Testis (tissue), 3 donors: ENCODE measurements around the gene S100B. TPM values are rescaled to one million over a fixed set of nuclear protein-coding genes. Genes with fewer than 3 reads are reported as not detected.
"Not testable (repeated sequence)": the region's sequence is repeated elsewhere in the genome, so short reads cannot be mapped to it uniquely, and the experiment has no call there.

Experiments used
- DNase-seq: peaks from one replicate; pipeline ENCODE4 v3.0.0-alpha.2; 2019
- H3K27ac ChIP-seq, 2 donors: fragments of 200-600 bp; sonication (generic); one replicate each; pipeline ENCODE4 v1.5.1; 2019
- H3K27me3 ChIP-seq: fragments of 200-600 bp; sonication (generic); one replicate; pipeline ENCODE4 v1.5.1; 2019
- H3K36me3 ChIP-seq: fragments of 200-600 bp; sonication (generic); one replicate; pipeline ENCODE4 v1.5.1; 2017; ENCODE audit warnings: low read depth; ENCODE audit errors: missing control alignments
- H3K4me1 ChIP-seq: fragments of 200-600 bp; sonication (generic); one replicate; pipeline ENCODE4 v1.5.1; 2019
- H3K4me3 ChIP-seq, 2 donors: fragments of 200-600 bp; sonication (generic); one replicate each; pipeline ENCODE4 v1.5.1; 2017 to 2019
- H3K9me3 ChIP-seq: fragments of 200-600 bp; sonication (generic); one replicate; pipeline ENCODE4 v1.5.1; 2017
- CTCF ChIP-seq, 3 experiments: fragments of 450-650 bp in 2 of 3; fragments of 200-600 bp in 1 of 3; sonication (generic) in 1 of 3; IDR thresholded peaks; one replicate each; pipeline ENCODE4 v1.5.1; 2016 to 2019; ENCODE audit warnings: antibody characterized with exemption in 3 of 3, mild to moderate bottlenecking in 2 of 3, moderate library complexity in 1 of 3
- POLR2A ChIP-seq: fragments of 450-650 bp; IDR thresholded peaks from one replicate; pipeline ENCODE4 v1.6.1; 2017; ENCODE audit warnings: antibody characterized with exemption, mild to moderate bottlenecking, moderate library complexity
- WGBS, 2 donors: methylation state at CpG; one replicate each; pipeline ENCODE4 v1.1.5; 2018; 5-methylcytosine and 5-hydroxymethylcytosine counted together
- intact Hi-C: fragments of 100-400 bp; cut with DNase I; formaldehyde crosslinking; loops from one replicate; pipeline ENCODE4 v1.15.1; 2023; ENCODE audit warnings: low total_unique reads
- polyA plus RNA-seq: library from polyadenylated mRNA; stranded (reverse); fragments of 350-450 nt; fragmentation: Illumina TruSeq; extraction: RNeasy Lipid Tissue Mini Kit (QIAGEN cat#74804); gene quantifications from one replicate; pipeline ENCODE4 v1.2.3, GENCODE V29; 2014; ENCODE audit warnings: low read depth, low replicate concordance; ENCODE audit not compliant: insufficient read depth
- total RNA-seq, 2 donors: library from RNA; depleted of rRNA; stranded (reverse); fragments of >200 nt; gene quantifications; one replicate each; pipeline ENCODE4 v1.2.3, GENCODE V29; 2016

The S100B gene
- total and polyA plus RNA-seq, 3 donors from 2014 or later = 2.7 to 7.4 (median 7.1) TPM

DNA sequence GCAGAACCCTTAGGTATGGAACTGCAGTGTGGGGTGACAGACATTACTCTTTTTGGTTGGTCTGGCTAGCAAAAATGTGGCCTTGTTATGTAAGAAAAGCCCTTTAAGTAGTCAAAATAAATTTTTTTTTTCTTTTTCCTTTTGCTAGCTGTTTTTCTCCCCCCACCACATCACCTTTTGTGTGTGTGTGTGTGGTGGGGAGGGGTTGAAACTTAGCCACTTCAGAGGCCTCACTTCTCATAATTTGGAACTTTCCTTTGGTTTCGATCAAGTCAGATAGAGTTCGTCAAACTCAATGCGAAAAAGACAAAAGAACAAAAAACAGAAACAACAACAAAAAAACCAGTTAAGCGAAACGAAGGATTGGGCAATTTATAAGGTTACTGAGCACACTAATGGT is 28.7 kb upstream of the S100B start:
- intact Hi-C loops = no loop called here
- H3K36me3 ChIP-seq = no peaks in the 10 kb centered on the region
- TF ChIP-seq CTCF (IDR thresholded peaks at IDR 0.05) = no peak
- TF ChIP-seq POLR2A = no peak
- no peak overlapping the region for H3K4me3 ChIP-seq
- no peak overlapping the region for H3K27ac ChIP-seq
- H3K27me3 ChIP-seq = no peaks in the 10 kb centered on the region
- H3K9me3 ChIP-seq = no peaks in the 10 kb centered on the region
- H3K4me1 ChIP-seq = peaks cover 14% of the 10 kb centered on the region
- 79 to 80% methylated on average over 5 of the region's 5 CpGs for WGBS, 2 donors
- DNase-seq = no peak

DNA sequence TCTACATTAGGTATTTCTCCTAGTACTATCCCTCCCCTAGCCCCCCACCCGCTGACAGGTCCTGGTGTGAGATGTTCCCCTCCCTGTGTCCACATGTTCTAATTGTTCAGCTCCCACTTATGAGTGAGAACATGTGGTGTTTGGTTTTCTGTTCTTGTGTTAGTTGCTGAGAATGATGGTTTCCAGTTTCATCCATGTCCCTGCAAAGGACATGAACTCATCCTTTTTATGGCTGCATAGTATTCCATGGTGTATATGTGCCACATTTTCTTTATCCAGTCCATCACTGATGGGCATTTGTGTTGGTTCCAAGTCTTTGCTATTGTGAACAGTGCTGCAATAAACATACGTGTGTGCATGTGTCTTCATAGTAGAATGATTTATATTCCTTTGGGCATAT is 26.0 kb upstream of the S100B start:
- DNase-seq, H3K9me3 ChIP-seq, H3K4me1 ChIP-seq, H3K27me3 ChIP-seq, H3K27ac ChIP-seq, H3K36me3 ChIP-seq, H3K4me3 ChIP-seq, intact Hi-C loops: not testable (repeated sequence)
- WGBS, 2 donors = 83 to 94% methylated on average over 2 of the region's 2 CpGs

GRCh38 chr21:46628868-46629267 is 24.0 kb upstream of the S100B start:
- H3K9me3 ChIP-seq = no peaks in the 10 kb centered on the region
- intact Hi-C loops = no loop called here
- H3K36me3 ChIP-seq = no peaks in the 10 kb centered on the region
- H3K27ac ChIP-seq = no peak overlapping the region
- H3K4me1 ChIP-seq = no peaks in the 10 kb centered on the region
- no peak overlapping the region for H3K4me3 ChIP-seq
- 80 to 93% methylated on average over 6 of the region's 6 CpGs for WGBS, 2 donors
- DNase-seq = no peak
- no peak for TF ChIP-seq POLR2A
- no peaks in the 10 kb centered on the region for H3K27me3 ChIP-seq

GRCh38 chr21:46627726-46628125 is 22.8 kb upstream of the S100B start:
- TF ChIP-seq CTCF (IDR thresholded peaks at IDR 0.05) = no peak
- TF ChIP-seq POLR2A = no peak
- 81 to 87% methylated on average over 4 of the region's 4 CpGs for WGBS, 2 donors
- Histone ChIP-seq H3K4me3 (no peak overlapping the region), H3K9me3 (no peaks in the 10 kb centered on the region), H3K27ac (no peak overlapping the region), H3K4me1 (no peaks in the 10 kb centered on the region), H3K36me3 (no peaks in the 10 kb centered on the region), H3K27me3 (no peaks in the 10 kb centered on the region)
- intact Hi-C loops = no loop called here
- no peak for DNase-seq

- Histone ChIP-seq H3K27me3 (no peaks in the 10 kb centered on the region), H3K4me1 (peaks cover 3% of the 10 kb centered on the region), H3K9me3 (no peaks in the 10 kb centered on the region), H3K27ac (no peak overlapping the region), H3K4me3 (no peak overlapping the region), H3K36me3 (no peaks in the 10 kb centered on the region)
- no peak for DNase-seq
- no peak for TF ChIP-seq CTCF (IDR thresholded peaks at IDR 0.05)
- TF ChIP-seq POLR2A = no peak
- 86 to 92% methylated on average over 6 of the region's 6 CpGs for WGBS, 2 donors
- intact Hi-C loops = no loop called here
Measured at GRCh38 chr21:46626975-46627501, 22.2 kb upstream of the S100B start.

DNA sequence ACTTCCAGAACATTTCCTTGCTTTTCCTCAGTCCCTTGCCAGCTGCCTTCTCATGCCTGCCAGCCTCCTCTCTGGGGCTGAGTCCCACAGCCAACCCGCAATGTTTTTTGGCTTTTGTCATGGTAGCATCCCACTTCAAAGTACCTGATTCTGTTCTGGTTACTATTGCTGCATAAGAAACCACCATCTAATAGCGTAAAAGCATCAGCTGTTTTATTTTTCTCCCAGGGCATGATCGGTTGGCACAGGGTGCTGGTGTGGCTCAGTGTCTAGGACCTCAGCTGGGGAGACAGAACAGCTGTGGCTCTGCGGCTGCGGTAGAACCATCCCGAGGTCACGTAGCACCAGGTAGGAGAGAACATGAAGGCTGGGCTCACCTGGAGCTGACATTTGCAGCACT is 21.7 kb upstream of the S100B start:
- 95 to 96% methylated on average over 7 of the region's 7 CpGs for WGBS, 2 donors
- intact Hi-C loops = no loop called here
- TF ChIP-seq CTCF (IDR thresholded peaks at IDR 0.05) = no peak
- no peak for TF ChIP-seq POLR2A
- no peak for DNase-seq
- Histone ChIP-seq H3K36me3 (no peaks in the 10 kb centered on the region), H3K4me3 (no peak overlapping the region), H3K27ac (no peak overlapping the region), H3K4me1 (peaks cover 8% of the 10 kb centered on the region), H3K9me3 (no peaks in the 10 kb centered on the region), H3K27me3 (no peaks in the 10 kb centered on the region)
